Fibroblast of lung (primary cell): ENCODE data around the gene ANO4.

ENCODE experiments used
- EZH2 ChIP-seq: IDR thresholded peaks from 2 replicates; pipeline ENCODE4 v1.5.1; 2012; ENCODE audit warnings: low read length, control low read depth, mild to moderate bottlenecking; ENCODE audit errors: missing control alignments
- TF ChIP-seq, protein P1 (sequence below), 2 donors: IDR thresholded peaks in 1 of 2; conservative IDR thresholded peaks in 1 of 2; 1 replicate in 1 of 2; 2 replicates in 1 of 2; pipeline ENCODE4 v1.5.1; 2011 to 2012; ENCODE audit warnings: low read length in 2 of 2, control low read depth in 1 of 2, inconsistent platforms in 1 of 2, low read depth in 1 of 2, mild to moderate bottlenecking in 1 of 2

DNA sequence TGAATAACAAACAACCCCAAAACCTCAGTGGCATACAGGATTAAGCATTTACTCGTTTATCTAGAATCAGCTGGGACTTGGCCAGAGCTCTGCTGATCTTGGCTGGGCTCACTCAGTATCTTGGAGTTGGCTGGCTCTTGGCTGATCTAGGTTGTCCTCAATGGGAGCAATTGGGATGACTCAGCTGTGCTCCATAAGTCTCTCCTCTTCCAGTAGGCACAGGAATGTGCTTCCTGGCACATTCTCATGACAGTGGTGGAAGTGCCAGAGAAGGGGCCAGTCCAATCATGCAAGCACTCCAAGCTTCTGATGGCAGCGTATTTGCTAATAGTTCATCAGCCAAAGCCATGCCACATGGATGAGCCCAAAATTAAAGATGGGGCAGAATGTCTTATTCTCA is 41.7 kb upstream of the ANO4 start:
- no peak for TF ChIP-seq EZH2
- TF ChIP-seq, protein P1, sequence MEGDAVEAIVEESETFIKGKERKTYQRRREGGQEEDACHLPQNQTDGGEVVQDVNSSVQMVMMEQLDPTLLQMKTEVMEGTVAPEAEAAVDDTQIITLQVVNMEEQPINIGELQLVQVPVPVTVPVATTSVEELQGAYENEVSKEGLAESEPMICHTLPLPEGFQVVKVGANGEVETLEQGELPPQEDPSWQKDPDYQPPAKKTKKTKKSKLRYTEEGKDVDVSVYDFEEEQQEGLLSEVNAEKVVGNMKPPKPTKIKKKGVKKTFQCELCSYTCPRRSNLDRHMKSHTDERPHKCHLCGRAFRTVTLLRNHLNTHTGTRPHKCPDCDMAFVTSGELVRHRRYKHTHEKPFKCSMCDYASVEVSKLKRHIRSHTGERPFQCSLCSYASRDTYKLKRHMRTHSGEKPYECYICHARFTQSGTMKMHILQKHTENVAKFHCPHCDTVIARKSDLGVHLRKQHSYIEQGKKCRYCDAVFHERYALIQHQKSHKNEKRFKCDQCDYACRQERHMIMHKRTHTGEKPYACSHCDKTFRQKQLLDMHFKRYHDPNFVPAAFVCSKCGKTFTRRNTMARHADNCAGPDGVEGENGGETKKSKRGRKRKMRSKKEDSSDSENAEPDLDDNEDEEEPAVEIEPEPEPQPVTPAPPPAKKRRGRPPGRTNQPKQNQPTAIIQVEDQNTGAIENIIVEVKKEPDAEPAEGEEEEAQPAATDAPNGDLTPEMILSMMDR (conservative IDR thresholded peaks at IDR 0.05 in 1 of 2, IDR thresholded peaks at IDR 0.05 in 1 of 2; ENCODE audit: low read depth in 1 of 2, low read length in 2 of 2): no peak
